Panc1 (cell line): ENCODE measurements around the gene URAD. TPM values are rescaled to one million over a fixed set of nuclear protein-coding genes. Genes with fewer than 3 reads are reported as not detected.

ENCODE experiments used
- ATAC-seq: fragments of 200-7000 bp; cut with Tn5 transposase; 2 replicates; pipeline ENCODE4 v1.9.1; 2020; ENCODE audit warnings: mild to moderate bottlenecking, moderate library complexity
- BruUV-seq: library from RNA; stranded (reverse); fragments of 400-500 nt; replicated peaks from 2 replicates; lab custom pipeline; 2021; lab: Mats Ljungman, UMichigan
- CTCF ChIA-PET: fragments of 300-600 bp; sonication (Branson Sonifier 250); formaldehyde crosslinking; loops from one replicate; lab custom pipeline; 2022; ENCODE audit warnings: antibody characterized with exemption; lab: Charles Lee
- POLR2A ChIA-PET: fragments of 300-600 bp; sonication (Branson Sonifier 250); formaldehyde crosslinking; loops from one replicate; lab custom pipeline; 2022; ENCODE audit warnings: antibody characterized with exemption; lab: Charles Lee
- DNase-seq: peaks from one replicate; pipeline ENCODE4 v3.0.0-alpha.2; 2010; ENCODE audit warnings: low read depth, low spot score
- H3K27ac ChIP-seq: 2 replicates; pipeline ENCODE4 v1.5.1; 2011; ENCODE audit warnings: mild to moderate bottlenecking, low read length, inconsistent platforms
- H3K27me3 ChIP-seq: fragments of 200-500 bp; sonication (Bioruptor generic); 2 replicates; pipeline ENCODE4 v1.6.0; 2014; ENCODE audit warnings: low read length, inconsistent platforms; ENCODE audit not compliant: control insufficient read depth, insufficient read depth
- H3K36me3 ChIP-seq: fragments of 200-500 bp; sonication (Bioruptor generic); 2 replicates; pipeline ENCODE4 v1.5.1; 2014; ENCODE audit warnings: inconsistent platforms, mild to moderate bottlenecking, low read length, moderate library complexity; ENCODE audit not compliant: control insufficient read depth, insufficient read depth
- H3K4me1 ChIP-seq: 2 replicates; pipeline ENCODE4 v1.5.1; 2011; ENCODE audit warnings: inconsistent platforms, mild to moderate bottlenecking, low read length, moderate library complexity; ENCODE audit not compliant: control insufficient read depth, insufficient read depth
- H3K4me3 ChIP-seq, 2 experiments: 2 replicates each; pipeline ENCODE4 v1.5.1; 2011 to 2012; ENCODE audit warnings: low read depth in 2 of 2, low read length in 2 of 2, mild to moderate bottlenecking in 2 of 2, inconsistent platforms in 1 of 2, moderate library complexity in 1 of 2
- H3K9me3 ChIP-seq: fragments of 200-500 bp; sonication (Bioruptor generic); 2 replicates; pipeline ENCODE4 v1.5.1; 2014; ENCODE audit warnings: low read depth, mild to moderate bottlenecking, inconsistent platforms, low read length, moderate library complexity; ENCODE audit not compliant: control insufficient read depth, insufficient read depth
- POLR2AphosphoS5 ChIP-seq: IDR thresholded peaks from 2 replicates; pipeline ENCODE4 v1.6.1; 2012; ENCODE audit warnings: mild to moderate bottlenecking, low read depth, low read length, moderate library complexity
- SIN3A ChIP-seq: IDR thresholded peaks from 2 replicates; pipeline ENCODE4 v1.6.1; 2012; ENCODE audit warnings: low read depth, mild to moderate bottlenecking, low read length, moderate library complexity, borderline replicate concordance; ENCODE audit not compliant: insufficient read depth
- TCF7L2 ChIP-seq: IDR thresholded peaks from 2 replicates; pipeline ENCODE4 v1.6.1; 2011; ENCODE audit warnings: mild to moderate bottlenecking, low read depth, low read length, inconsistent platforms
- in situ Hi-C: cut with HindIII; loops from 2 replicates; pipeline ENCODE4 v1.10.0; 2016; ENCODE audit warnings: low sequenced_read_pairs, low pct_unique_long_range_greater_than_20kb
- intact Hi-C: fragments of 100-400 bp; cut with micrococcal nuclease; formaldehyde crosslinking; loops from one replicate; pipeline ENCODE4 v1.10.0; 2022; ENCODE audit not compliant: unreplicated experiment
- total RNA-seq: library from RNA; stranded (reverse); gene quantifications from one replicate; pipeline ENCODE4 v1.2.1, GENCODE V29; 2021; ENCODE audit not compliant: unreplicated experiment
- TF ChIP-seq, protein P1 (sequence below): fragments of 450-650 bp; IDR thresholded peaks from 2 replicates; pipeline ENCODE4 v1.5.1; 2017; ENCODE audit warnings: mild to moderate bottlenecking
- TF ChIP-seq, protein P2 (sequence below), 2 experiments: IDR thresholded peaks; 2 replicates each; pipeline ENCODE4 v1.6.1; 2011 to 2012; ENCODE audit warnings: low read depth in 2 of 2, control low read depth in 1 of 2, low read length in 1 of 2, mild to moderate bottlenecking in 1 of 2, moderate library complexity in 1 of 2; ENCODE audit not compliant: insufficient read depth in 1 of 2

URAD gene
- total RNA-seq, 1 experiment from 2014 or later = not detected

DNA sequence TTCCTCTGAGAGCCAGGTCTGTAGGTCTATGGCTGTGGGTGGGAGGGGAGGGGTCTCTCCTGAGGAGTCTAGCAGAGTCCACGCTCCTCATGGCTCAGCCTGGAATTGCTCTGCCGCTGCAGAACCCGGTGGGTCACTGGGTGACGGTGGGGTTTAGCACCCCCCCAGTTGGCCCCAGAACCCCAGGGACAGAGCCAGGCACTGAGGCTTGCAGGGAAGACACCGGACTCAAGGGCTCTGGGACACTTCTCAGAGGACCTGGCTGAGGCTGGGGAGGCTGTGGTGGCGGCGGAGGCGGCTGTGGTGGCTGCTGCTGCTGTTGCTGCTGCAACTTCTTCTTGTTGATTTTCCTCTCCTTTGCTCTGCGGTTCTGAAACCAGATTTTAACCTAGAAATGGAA, 25.5 kb downstream of the URAD start:
- Histone ChIP-seq H3K27me3 (no peaks in the 10 kb centered on the region), H3K36me3 (no peaks in the 10 kb centered on the region), H3K4me1 (peaks cover 31% of the 10 kb centered on the region), H3K4me3 (no peak overlapping the region), H3K9me3 (no peaks in the 10 kb centered on the region), H3K27ac (no peak overlapping the region)
- ATAC-seq (no peak), DNase-seq (no peak)
- ChIA-PET POLR2A (interaction anchor here (0.6 kb wide), 1 partner anchor 8 kb away, joined by 3 read pairs; no protein-coding TSS in a partner anchor), CTCF (no interaction called here)
- intact Hi-C loops (no loop called here), in situ Hi-C loops (loop anchor here (25.0 kb wide), 1 partner anchor 126 kb away; no protein-coding TSS in a partner anchor)
- BruUV-seq = no TSS peak
- no peak for TF ChIP-seq TCF7L2
- TF ChIP-seq POLR2AphosphoS5 = no peak
- TF ChIP-seq, protein P1, sequence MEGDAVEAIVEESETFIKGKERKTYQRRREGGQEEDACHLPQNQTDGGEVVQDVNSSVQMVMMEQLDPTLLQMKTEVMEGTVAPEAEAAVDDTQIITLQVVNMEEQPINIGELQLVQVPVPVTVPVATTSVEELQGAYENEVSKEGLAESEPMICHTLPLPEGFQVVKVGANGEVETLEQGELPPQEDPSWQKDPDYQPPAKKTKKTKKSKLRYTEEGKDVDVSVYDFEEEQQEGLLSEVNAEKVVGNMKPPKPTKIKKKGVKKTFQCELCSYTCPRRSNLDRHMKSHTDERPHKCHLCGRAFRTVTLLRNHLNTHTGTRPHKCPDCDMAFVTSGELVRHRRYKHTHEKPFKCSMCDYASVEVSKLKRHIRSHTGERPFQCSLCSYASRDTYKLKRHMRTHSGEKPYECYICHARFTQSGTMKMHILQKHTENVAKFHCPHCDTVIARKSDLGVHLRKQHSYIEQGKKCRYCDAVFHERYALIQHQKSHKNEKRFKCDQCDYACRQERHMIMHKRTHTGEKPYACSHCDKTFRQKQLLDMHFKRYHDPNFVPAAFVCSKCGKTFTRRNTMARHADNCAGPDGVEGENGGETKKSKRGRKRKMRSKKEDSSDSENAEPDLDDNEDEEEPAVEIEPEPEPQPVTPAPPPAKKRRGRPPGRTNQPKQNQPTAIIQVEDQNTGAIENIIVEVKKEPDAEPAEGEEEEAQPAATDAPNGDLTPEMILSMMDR = no peak

DNA sequence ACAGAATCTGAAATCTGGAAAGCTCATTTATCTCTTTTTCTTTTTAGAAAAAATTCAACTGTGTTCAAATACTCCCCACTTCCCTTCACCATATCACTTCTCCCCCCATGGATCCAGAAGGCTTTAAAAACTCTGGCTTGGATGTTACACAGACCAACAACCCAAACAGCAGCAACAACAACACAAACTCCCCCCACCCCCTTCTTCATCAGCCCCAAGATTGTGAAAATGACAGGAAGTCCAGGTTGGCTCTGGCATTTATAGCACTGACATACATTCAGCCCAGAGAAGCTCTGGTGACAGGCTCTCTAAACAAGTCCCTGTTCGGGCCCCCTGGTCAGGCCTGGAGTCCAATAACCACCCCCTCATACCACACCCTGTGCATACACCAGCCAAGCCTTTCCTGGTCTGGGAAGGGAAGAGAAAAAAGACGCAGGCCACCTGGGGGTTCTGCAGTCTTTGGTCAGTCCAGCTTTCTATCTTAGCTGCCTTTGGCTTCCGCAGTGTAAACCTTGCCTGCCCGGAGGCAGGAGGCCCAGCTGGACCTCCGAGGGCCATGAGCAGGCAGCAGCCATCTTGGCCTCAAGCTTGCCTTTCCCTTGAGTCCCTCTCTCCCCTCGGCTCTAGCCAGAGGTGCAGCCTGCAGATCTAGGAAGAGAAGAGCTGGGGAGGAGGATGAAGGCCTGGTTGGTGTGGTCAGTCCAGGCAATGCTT, 26.2 kb downstream of the URAD start:
- Histone ChIP-seq H3K27ac (peak overlapping the region; percentile 1; the same call in 1 of the 2 replicates), H3K27me3 (no peaks in the 10 kb centered on the region), H3K36me3 (no peaks in the 10 kb centered on the region), H3K9me3 (no peaks in the 10 kb centered on the region), H3K4me3 (no peak overlapping the region), H3K4me1 (peaks cover 31% of the 10 kb centered on the region)
- CTCF ChIA-PET = interaction anchor here (0.7 to 0.8 kb wide), 3 partner anchors 55 to 1016 kb away, joined by 3 to 6 read pairs (median 3); no protein-coding TSS in a partner anchor
- ATAC-seq (no peak), DNase-seq (no peak)
- TF ChIP-seq TCF7L2 (no peak), SIN3A (no peak), POLR2AphosphoS5 (no peak)
- TF ChIP-seq, protein P1 = no peak
- TF ChIP-seq, protein P2, sequence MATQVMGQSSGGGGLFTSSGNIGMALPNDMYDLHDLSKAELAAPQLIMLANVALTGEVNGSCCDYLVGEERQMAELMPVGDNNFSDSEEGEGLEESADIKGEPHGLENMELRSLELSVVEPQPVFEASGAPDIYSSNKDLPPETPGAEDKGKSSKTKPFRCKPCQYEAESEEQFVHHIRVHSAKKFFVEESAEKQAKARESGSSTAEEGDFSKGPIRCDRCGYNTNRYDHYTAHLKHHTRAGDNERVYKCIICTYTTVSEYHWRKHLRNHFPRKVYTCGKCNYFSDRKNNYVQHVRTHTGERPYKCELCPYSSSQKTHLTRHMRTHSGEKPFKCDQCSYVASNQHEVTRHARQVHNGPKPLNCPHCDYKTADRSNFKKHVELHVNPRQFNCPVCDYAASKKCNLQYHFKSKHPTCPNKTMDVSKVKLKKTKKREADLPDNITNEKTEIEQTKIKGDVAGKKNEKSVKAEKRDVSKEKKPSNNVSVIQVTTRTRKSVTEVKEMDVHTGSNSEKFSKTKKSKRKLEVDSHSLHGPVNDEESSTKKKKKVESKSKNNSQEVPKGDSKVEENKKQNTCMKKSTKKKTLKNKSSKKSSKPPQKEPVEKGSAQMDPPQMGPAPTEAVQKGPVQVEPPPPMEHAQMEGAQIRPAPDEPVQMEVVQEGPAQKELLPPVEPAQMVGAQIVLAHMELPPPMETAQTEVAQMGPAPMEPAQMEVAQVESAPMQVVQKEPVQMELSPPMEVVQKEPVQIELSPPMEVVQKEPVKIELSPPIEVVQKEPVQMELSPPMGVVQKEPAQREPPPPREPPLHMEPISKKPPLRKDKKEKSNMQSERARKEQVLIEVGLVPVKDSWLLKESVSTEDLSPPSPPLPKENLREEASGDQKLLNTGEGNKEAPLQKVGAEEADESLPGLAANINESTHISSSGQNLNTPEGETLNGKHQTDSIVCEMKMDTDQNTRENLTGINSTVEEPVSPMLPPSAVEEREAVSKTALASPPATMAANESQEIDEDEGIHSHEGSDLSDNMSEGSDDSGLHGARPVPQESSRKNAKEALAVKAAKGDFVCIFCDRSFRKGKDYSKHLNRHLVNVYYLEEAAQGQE (IDR thresholded peaks at IDR 0.05; ENCODE audit: insufficient read depth in 1 of 2, low read depth in 2 of 2, low read length in 1 of 2) = no peak
- no TSS peak for BruUV-seq
- intact Hi-C loops (no loop called here), in situ Hi-C loops (loop anchor here (25.0 kb wide), 1 partner anchor 125 kb away; no protein-coding TSS in a partner anchor)
- POLR2A ChIA-PET = no interaction called here
